Astrocyte (in vitro differentiated cells and primary cell): ENCODE measurements around the gene EPN3. TPM values are rescaled to one million over a fixed set of nuclear protein-coding genes. Genes with fewer than 3 reads are reported as not detected.

Experiments used
- DNase-seq: peaks from one replicate; pipeline ENCODE4 v3.0.0-alpha.2; 2010; ENCODE audit warnings: low read depth
- FAIRE-seq: peaks from 2 replicates; lab custom pipeline; 2011; peaks lifted over from hg19 to GRCh38; lab: Jason Lieb, UNC
- H2AFZ ChIP-seq: 2 replicates; pipeline ENCODE4 v1.6.0; 2012; ENCODE audit warnings: low read depth, low read length, inconsistent platforms
- H3K27ac ChIP-seq: 2 replicates; pipeline ENCODE4 v1.5.1; 2011; ENCODE audit warnings: low read depth, low read length, inconsistent platforms
- H3K27me3 ChIP-seq: 2 replicates; pipeline ENCODE4 v1.6.0; 2011; ENCODE audit warnings: low read length, inconsistent platforms; ENCODE audit not compliant: insufficient read depth
- H3K36me3 ChIP-seq: 2 replicates; pipeline ENCODE4 v1.5.1; 2011; ENCODE audit warnings: low read length, inconsistent platforms; ENCODE audit not compliant: insufficient read depth
- H3K4me1 ChIP-seq: 2 replicates; pipeline ENCODE4 v1.5.1; 2011; ENCODE audit warnings: low read length, inconsistent platforms; ENCODE audit not compliant: insufficient read depth
- H3K4me2 ChIP-seq: 2 replicates; pipeline ENCODE4 v1.6.0; 2012; ENCODE audit warnings: low read length, inconsistent platforms
- H3K4me3 ChIP-seq: 2 replicates; pipeline ENCODE4 v1.5.1; 2011; ENCODE audit warnings: low read depth, mild to moderate bottlenecking, low read length, inconsistent platforms; ENCODE audit not compliant: insufficient read depth
- H3K79me2 ChIP-seq: 2 replicates; pipeline ENCODE4 v1.6.0; 2012; ENCODE audit warnings: mild to moderate bottlenecking, low read length, inconsistent platforms; ENCODE audit not compliant: insufficient read depth
- H3K9ac ChIP-seq: 2 replicates; pipeline ENCODE4 v1.6.0; 2012; ENCODE audit warnings: mild to moderate bottlenecking, low read length, inconsistent platforms
- H3K9me3 ChIP-seq: 2 replicates; pipeline ENCODE4 v1.5.1; 2012; ENCODE audit warnings: low read depth, mild to moderate bottlenecking, low read length, inconsistent platforms; ENCODE audit not compliant: insufficient read depth
- H4K20me1 ChIP-seq: 2 replicates; pipeline ENCODE4 v1.6.0; 2012; ENCODE audit warnings: low read length, inconsistent platforms; ENCODE audit not compliant: insufficient read depth
- H3K27ac Mint-ChIP-seq: one replicate; pipeline ENCODE4 v1.8.0; 2021; ENCODE audit warnings: mild to moderate bottlenecking, mixed read lengths; ENCODE audit not compliant: unreplicated experiment
- H3K27me3 Mint-ChIP-seq: one replicate; pipeline ENCODE4 v1.8.0; 2021; ENCODE audit warnings: low read depth, mixed read lengths; ENCODE audit not compliant: unreplicated experiment
- H3K36me3 Mint-ChIP-seq: one replicate; pipeline ENCODE4 v1.8.0; 2021; ENCODE audit warnings: low read depth, mixed read lengths; ENCODE audit not compliant: unreplicated experiment
- H3K4me1 Mint-ChIP-seq: one replicate; pipeline ENCODE4 v1.8.0; 2021; ENCODE audit warnings: low read depth, mixed read lengths; ENCODE audit not compliant: unreplicated experiment
- H3K4me3 Mint-ChIP-seq: one replicate; pipeline ENCODE4 v1.8.0; 2021; ENCODE audit warnings: mild to moderate bottlenecking, moderate library complexity, mixed read lengths; ENCODE audit not compliant: unreplicated experiment
- H3K9me3 Mint-ChIP-seq: one replicate; pipeline ENCODE4 v1.8.0; 2021; ENCODE audit warnings: mild to moderate bottlenecking, mixed read lengths; ENCODE audit not compliant: unreplicated experiment
- CTCF ChIP-seq: IDR thresholded peaks from 2 replicates; pipeline ENCODE4 v1.5.1; 2011; ENCODE audit warnings: low read depth, mild to moderate bottlenecking, inconsistent platforms, low read length, moderate library complexity; ENCODE audit not compliant: insufficient read depth
- EZH2 ChIP-seq: IDR thresholded peaks from 2 replicates; pipeline ENCODE4 v1.6.1; 2012; ENCODE audit warnings: mild to moderate bottlenecking, low read length, inconsistent platforms; ENCODE audit not compliant: insufficient read depth
- total RNA-seq: library from RNA; stranded (reverse); gene quantifications from 2 replicates; pipeline ENCODE4 v1.2.1, GENCODE V29; 2021

The EPN3 gene
- total RNA-seq, 1 donor from 2014 or later: 1.7 TPM

- Histone ChIP-seq H3K27ac (no peak overlapping the region), H3K4me3 (no peak overlapping the region), H3K27me3 (peaks cover 11% of the 10 kb centered on the region), H3K4me2 (no peak overlapping the region), H4K20me1 (no peaks in the 10 kb centered on the region), H3K9ac (no peak overlapping the region), H3K36me3 (no peaks in the 10 kb centered on the region), H3K9me3 (no peaks in the 10 kb centered on the region), H3K4me1 (no peaks in the 10 kb centered on the region), H3K79me2 (no peaks in the 10 kb centered on the region), H2AFZ (no peak overlapping the region)
- no peak for DNase-seq
- no peak for TF ChIP-seq EZH2
- no peak for TF ChIP-seq CTCF
- Mint-ChIP-seq H3K4me1 (peaks cover 2% of the 10 kb centered on the region), H3K4me3 (no peak overlapping the region), H3K27ac (no peak overlapping the region), H3K9me3 (peaks cover 10% of the 10 kb centered on the region), H3K36me3 (peaks cover 3% of the 10 kb centered on the region), H3K27me3 (peaks cover 79% of the 10 kb centered on the region)
- no peak for FAIRE-seq
Observed at GRCh38 chr17:50581316-50581715, 48.8 kb downstream of the EPN3 start.

GRCh38 chr17:50582741-50583140, 50.2 kb downstream of the EPN3 start:
- FAIRE-seq (no peak), DNase-seq (no peak)
- Histone ChIP-seq H3K9me3 (no peaks in the 10 kb centered on the region), H3K4me2 (no peak overlapping the region), H3K27ac (no peak overlapping the region), H3K4me3 (no peak overlapping the region), H3K9ac (no peak overlapping the region), H3K4me1 (no peaks in the 10 kb centered on the region), H3K36me3 (no peaks in the 10 kb centered on the region), H3K79me2 (no peaks in the 10 kb centered on the region), H3K27me3 (peaks cover 7% of the 10 kb centered on the region), H4K20me1 (no peaks in the 10 kb centered on the region), H2AFZ (no peak overlapping the region)
- Mint-ChIP-seq H3K36me3 (peaks cover 3% of the 10 kb centered on the region), H3K9me3 (peaks cover 10% of the 10 kb centered on the region), H3K4me1 (peaks cover 2% of the 10 kb centered on the region), H3K27ac (no peak overlapping the region), H3K27me3 (peaks cover 72% of the 10 kb centered on the region), H3K4me3 (no peak overlapping the region)
- no peak for TF ChIP-seq CTCF
- no peak for TF ChIP-seq EZH2

- DNase-seq: no peak
- Histone ChIP-seq H3K4me3 (no peak overlapping the region), H3K9ac (no peak overlapping the region), H3K4me1 (no peaks in the 10 kb centered on the region), H3K4me2 (no peak overlapping the region), H2AFZ (no peak overlapping the region), H3K79me2 (no peaks in the 10 kb centered on the region), H4K20me1 (no peaks in the 10 kb centered on the region), H3K27me3 (peaks cover 4% of the 10 kb centered on the region), H3K36me3 (no peaks in the 10 kb centered on the region), H3K27ac (no peak overlapping the region), H3K9me3 (no peaks in the 10 kb centered on the region)
- TF ChIP-seq CTCF (no peak), EZH2 (no peak)
- H3K4me1 Mint-ChIP-seq: peaks cover 2% of the 10 kb centered on the region
- no peak for FAIRE-seq
- H3K36me3 Mint-ChIP-seq: peaks cover 3% of the 10 kb centered on the region
- peaks cover 10% of the 10 kb centered on the region for H3K9me3 Mint-ChIP-seq
- peaks cover 68% of the 10 kb centered on the region for H3K27me3 Mint-ChIP-seq
- no peak overlapping the region for H3K4me3 Mint-ChIP-seq
- H3K27ac Mint-ChIP-seq: no peak overlapping the region
Observed at GRCh38 chr17:50583641-50584040, 51.1 kb downstream of the EPN3 start.
